ENCODE measurements around the gene C19orf25.

DNA sequence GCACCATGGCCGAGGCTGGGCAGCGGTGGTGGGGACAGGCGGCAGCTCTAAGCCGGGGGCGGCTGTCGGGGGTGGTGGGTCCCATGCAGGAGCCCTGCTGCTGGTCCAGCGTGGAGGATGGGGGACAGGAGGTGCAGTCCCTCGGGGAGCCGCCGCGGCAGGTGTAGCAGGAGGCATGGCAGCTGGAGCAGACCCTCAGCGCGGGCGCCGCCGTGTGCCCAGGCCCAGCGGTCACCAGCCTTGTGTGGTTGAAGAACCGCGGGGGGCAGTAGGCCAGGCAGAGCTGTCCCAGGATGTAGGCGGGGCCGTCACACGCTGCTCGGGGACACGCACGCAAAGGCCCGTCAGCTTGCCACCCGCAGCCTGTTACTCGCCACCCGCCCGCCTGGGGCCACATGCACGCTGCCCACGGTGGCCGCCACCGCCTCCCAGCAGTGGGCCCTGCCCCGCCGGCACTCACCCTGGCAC, 2.9 kb upstream of the C19orf25 start:
- TF ChIP-seq RAD51 (IDR thresholded peaks at IDR 0.05; ENCODE audit: borderline replicate concordance), result no peak
- no peak for TF ChIP-seq ZFP36L1 (CRISPR knock-in tag; IDR thresholded peaks at IDR 0.05)
- no peak for TF ChIP-seq ZFP36 (IDR thresholded peaks at IDR 0.05; ENCODE audit: borderline replicate concordance, low read depth, low read length, partially characterized antibody)
- TF ChIP-seq PBX3 (CRISPR knock-in tag; IDR thresholded peaks at IDR 0.05; ENCODE audit: borderline replicate concordance), result no peak
- TF ChIP-seq, protein P1, sequence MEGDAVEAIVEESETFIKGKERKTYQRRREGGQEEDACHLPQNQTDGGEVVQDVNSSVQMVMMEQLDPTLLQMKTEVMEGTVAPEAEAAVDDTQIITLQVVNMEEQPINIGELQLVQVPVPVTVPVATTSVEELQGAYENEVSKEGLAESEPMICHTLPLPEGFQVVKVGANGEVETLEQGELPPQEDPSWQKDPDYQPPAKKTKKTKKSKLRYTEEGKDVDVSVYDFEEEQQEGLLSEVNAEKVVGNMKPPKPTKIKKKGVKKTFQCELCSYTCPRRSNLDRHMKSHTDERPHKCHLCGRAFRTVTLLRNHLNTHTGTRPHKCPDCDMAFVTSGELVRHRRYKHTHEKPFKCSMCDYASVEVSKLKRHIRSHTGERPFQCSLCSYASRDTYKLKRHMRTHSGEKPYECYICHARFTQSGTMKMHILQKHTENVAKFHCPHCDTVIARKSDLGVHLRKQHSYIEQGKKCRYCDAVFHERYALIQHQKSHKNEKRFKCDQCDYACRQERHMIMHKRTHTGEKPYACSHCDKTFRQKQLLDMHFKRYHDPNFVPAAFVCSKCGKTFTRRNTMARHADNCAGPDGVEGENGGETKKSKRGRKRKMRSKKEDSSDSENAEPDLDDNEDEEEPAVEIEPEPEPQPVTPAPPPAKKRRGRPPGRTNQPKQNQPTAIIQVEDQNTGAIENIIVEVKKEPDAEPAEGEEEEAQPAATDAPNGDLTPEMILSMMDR (CRISPR knock-in tag; IDR thresholded peaks at IDR 0.05), result no peak
